ENCODE measurements around the gene TNFRSF1A.

TNFRSF1A gene

DNA sequence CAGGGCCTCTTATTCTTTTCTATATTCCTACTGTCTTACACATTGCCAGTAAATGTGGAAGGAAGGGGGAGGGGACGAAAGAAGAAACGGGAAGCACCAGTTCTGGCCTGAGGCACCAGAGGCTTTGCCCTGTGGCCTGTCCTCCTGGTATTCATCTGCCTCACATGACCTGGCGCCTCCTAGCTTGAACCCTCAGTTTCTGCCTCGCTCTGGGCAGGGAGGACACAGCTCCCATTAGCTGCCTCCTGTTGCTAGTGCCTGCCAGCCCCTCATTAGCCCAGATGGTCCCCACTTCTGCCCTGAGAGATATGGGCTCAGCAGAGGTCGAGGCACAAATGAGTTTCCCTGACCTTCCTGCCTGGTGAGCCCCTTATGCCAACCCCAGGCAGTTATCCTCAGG lies 34.3 kb downstream of the TNFRSF1A start:
- Histone ChIP-seq H3K79me2 (no peaks in the 10 kb centered on the region), H3K27ac (no peak overlapping the region), H3K4me2 (ENCODE audit: low read length) (no peak overlapping the region), H3K9me3 (ENCODE audit: control insufficient read depth, low read length) (no peaks in the 10 kb centered on the region), H2AFZ (no peak overlapping the region), H3K4me1 (peaks cover 5% of the 10 kb centered on the region), H3K4me3 (ENCODE audit: low read depth, low read length) (no peak overlapping the region), H3K27me3 (ENCODE audit: control insufficient read depth, insufficient read depth, low read length) (no peaks in the 10 kb centered on the region), H3K36me3 (ENCODE audit: control insufficient read depth, insufficient read depth, low read length) (no peaks in the 10 kb centered on the region), H3K9ac (no peak overlapping the region)
- TF ChIP-seq, protein P1, sequence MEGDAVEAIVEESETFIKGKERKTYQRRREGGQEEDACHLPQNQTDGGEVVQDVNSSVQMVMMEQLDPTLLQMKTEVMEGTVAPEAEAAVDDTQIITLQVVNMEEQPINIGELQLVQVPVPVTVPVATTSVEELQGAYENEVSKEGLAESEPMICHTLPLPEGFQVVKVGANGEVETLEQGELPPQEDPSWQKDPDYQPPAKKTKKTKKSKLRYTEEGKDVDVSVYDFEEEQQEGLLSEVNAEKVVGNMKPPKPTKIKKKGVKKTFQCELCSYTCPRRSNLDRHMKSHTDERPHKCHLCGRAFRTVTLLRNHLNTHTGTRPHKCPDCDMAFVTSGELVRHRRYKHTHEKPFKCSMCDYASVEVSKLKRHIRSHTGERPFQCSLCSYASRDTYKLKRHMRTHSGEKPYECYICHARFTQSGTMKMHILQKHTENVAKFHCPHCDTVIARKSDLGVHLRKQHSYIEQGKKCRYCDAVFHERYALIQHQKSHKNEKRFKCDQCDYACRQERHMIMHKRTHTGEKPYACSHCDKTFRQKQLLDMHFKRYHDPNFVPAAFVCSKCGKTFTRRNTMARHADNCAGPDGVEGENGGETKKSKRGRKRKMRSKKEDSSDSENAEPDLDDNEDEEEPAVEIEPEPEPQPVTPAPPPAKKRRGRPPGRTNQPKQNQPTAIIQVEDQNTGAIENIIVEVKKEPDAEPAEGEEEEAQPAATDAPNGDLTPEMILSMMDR (IDR thresholded peaks at IDR 0.05), result no peak

DNA sequence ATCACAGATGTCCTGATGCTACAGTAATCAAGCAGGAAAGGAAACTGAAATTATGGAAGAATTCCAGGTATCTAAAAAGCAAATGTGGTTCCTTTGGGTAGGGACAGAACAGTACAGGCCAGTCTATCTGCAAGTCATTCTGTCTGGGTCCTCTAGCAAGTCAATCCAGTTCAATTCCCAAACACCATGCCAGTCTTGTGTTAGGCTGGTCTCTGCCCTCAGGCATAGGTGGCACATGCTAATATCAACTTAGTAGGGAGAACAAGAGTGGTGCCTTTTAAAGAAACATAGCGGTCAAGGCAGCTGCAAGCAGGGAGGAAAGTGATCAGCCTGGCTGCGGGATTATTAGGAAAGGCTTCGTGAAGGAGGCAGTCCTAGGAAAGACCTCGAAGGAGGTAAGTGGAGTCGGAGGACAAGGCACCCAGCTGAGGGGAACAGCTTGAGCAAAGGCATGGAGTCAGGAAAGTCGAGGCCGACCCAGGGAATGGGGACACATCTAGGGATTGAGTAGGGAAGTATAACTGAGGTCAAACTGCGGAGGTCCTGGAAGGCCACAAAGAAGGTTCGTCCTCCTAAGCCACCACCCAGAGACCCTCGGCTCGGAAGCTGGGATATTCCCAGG lies 35.2 kb downstream of the TNFRSF1A start:
- no peak overlapping the region for H2AFZ ChIP-seq
- H3K4me1 ChIP-seq, result peaks cover 5% of the 10 kb centered on the region
- no peaks in the 10 kb centered on the region for H3K27me3 ChIP-seq (ENCODE audit: control insufficient read depth, insufficient read depth, low read length)
- no peak overlapping the region for H3K4me3 ChIP-seq (ENCODE audit: low read depth, low read length)
- TF ChIP-seq, protein P1 (IDR thresholded peaks at IDR 0.05), result no peak
- no peaks in the 10 kb centered on the region for H3K79me2 ChIP-seq
- H3K27ac ChIP-seq, result no peak overlapping the region
- no peaks in the 10 kb centered on the region for H3K9me3 ChIP-seq (ENCODE audit: control insufficient read depth, low read length)
- no peak overlapping the region for H3K4me2 ChIP-seq (ENCODE audit: low read length)
- no peak overlapping the region for H3K9ac ChIP-seq
- H3K36me3 ChIP-seq (ENCODE audit: control insufficient read depth, insufficient read depth, low read length), result no peaks in the 10 kb centered on the region

DNA sequence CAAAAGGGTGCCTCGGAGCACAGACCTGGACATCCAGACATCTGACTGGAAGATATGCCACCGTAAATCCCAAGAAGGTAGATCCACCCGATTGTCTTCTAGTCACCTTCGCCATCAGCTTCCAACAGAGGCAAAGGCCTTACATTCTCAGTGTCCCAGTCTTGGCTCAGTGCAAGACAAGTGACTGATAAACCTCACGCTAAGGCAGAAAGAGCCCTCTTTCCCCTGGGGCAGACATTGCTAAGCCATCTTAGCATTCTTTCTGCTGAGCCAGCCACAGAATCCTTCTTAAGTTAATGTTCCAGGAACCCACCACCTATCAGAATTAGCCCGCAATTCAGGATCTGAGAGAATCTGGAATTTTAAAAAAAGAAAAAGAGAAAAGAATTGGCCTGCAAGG lies 35.7 kb downstream of the TNFRSF1A start:
- Histone ChIP-seq H3K4me2 (ENCODE audit: low read length) (no peak overlapping the region), H3K4me3 (ENCODE audit: low read depth, low read length) (no peak overlapping the region), H3K9me3 (ENCODE audit: control insufficient read depth, low read length) (no peaks in the 10 kb centered on the region), H3K4me1 (peaks cover 3% of the 10 kb centered on the region), H3K36me3 (ENCODE audit: control insufficient read depth, insufficient read depth, low read length) (no peaks in the 10 kb centered on the region), H2AFZ (no peak overlapping the region), H3K79me2 (no peaks in the 10 kb centered on the region), H3K27ac (no peak overlapping the region), H3K9ac (no peak overlapping the region), H3K27me3 (ENCODE audit: control insufficient read depth, insufficient read depth, low read length) (no peaks in the 10 kb centered on the region)
- TF ChIP-seq, protein P1 (IDR thresholded peaks at IDR 0.05), result no peak

DNA sequence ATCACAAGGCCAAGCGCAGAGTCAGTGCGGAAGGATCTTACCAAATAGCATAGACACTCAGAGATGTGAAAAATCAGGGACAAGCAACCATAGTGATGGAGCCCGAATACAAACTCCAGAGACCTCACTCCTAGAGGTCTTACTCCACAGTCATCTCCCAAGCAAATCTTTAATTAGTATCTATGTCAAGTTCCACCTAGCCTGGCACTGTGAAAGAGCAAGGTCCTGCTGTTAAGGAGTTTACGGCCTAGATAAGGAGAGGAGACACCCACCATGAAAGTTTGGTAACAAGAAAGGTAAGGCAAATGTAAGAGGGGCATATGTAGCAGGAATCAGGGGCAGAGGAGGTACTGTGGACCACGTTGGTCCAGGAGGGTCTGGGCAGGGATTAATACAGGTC lies 38.8 kb downstream of the TNFRSF1A start:
- Histone ChIP-seq H3K9ac (no peak overlapping the region), H3K4me3 (ENCODE audit: low read depth, low read length) (no peak overlapping the region), H3K27ac (no peak overlapping the region), H3K36me3 (ENCODE audit: control insufficient read depth, insufficient read depth, low read length) (no peaks in the 10 kb centered on the region), H3K9me3 (ENCODE audit: control insufficient read depth, low read length) (no peaks in the 10 kb centered on the region), H2AFZ (no peak overlapping the region), H3K4me1 (no peaks in the 10 kb centered on the region), H3K4me2 (ENCODE audit: low read length) (no peak overlapping the region), H3K27me3 (ENCODE audit: control insufficient read depth, insufficient read depth, low read length) (no peaks in the 10 kb centered on the region), H3K79me2 (no peaks in the 10 kb centered on the region)
- TF ChIP-seq, protein P1 (IDR thresholded peaks at IDR 0.05), result no peak

DNA sequence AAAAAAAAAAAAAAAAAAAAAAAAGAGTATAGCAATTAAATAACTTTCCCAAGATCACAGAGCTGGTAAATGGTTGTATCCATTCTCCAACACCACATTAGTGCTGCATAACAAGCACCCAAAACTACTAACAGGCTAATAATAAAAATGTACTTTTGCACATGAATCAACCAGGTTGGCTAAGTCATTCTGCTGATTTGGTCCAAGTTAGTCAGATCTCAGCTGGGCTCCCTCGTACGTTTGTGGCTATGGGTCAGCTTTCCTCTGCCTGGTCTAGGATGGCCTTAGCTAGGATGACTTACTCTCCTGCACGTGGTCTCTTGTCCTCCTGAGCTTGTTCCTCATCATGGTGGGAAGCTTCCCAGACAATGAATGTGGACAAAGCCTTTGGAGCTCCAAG lies 39.3 kb downstream of the TNFRSF1A start:
- Histone ChIP-seq H3K4me2 (ENCODE audit: low read length) (no peak overlapping the region), H3K4me3 (ENCODE audit: low read depth, low read length) (no peak overlapping the region), H2AFZ (no peak overlapping the region), H3K27ac (no peak overlapping the region), H3K27me3 (ENCODE audit: control insufficient read depth, insufficient read depth, low read length) (no peaks in the 10 kb centered on the region), H3K4me1 (no peaks in the 10 kb centered on the region), H3K36me3 (ENCODE audit: control insufficient read depth, insufficient read depth, low read length) (no peaks in the 10 kb centered on the region), H3K79me2 (no peaks in the 10 kb centered on the region), H3K9me3 (ENCODE audit: control insufficient read depth, low read length) (no peaks in the 10 kb centered on the region), H3K9ac (no peak overlapping the region)
- TF ChIP-seq, protein P1 (IDR thresholded peaks at IDR 0.05), result no peak
